ENCODE data around the gene VEGFD. TPM values are rescaled to one million over a fixed set of nuclear protein-coding genes. Genes with fewer than 3 reads are reported as not detected.

Gene VEGFD
- total and polyA plus RNA-seq, 12 donors = 1.1 to 21.0 (median 4.4) TPM

- ATAC-seq = no peak
- peak overlapping the region in 9 of 10 donors; percentile 81 to 93 (median 88) for H3K27ac ChIP-seq
- peaks cover 0 to 11% (median 0%) of the 10 kb centered on the region in 11 donors for H3K9me3 ChIP-seq
- DNase-seq = no peak
- peaks cover 0 to 29% (median 0%) of the 10 kb centered on the region in 9 donors for H3K36me3 ChIP-seq
- 12% methylated on average over 7 of the region's 7 CpGs for WGBS, 2 donors
- H3K27me3 ChIP-seq = peaks cover 0 to 42% (median 0%) of the 10 kb centered on the region in 7 donors
- H3K4me1 ChIP-seq = peaks cover 0 to 20% (median 10%) of the 10 kb centered on the region in 9 donors
- TF ChIP-seq CTCF (IDR thresholded peaks at IDR 0.05) = no peak
- H3K4me3 ChIP-seq = peak overlapping the region; percentile 46 to 88 (median 77)
- intact Hi-C loops (cut with DNase I) = no loop called here
Measured at GRCh38 chrX:15334561-15334960, 49.7 kb downstream of the VEGFD start.

- peak in 2 of 8 donors; percentile 24 to 41 for ATAC-seq
- WGBS, 2 donors = 27 to 34% methylated on average over 2 of the region's 2 CpGs
- peak overlapping the region in 5 of 10 donors; percentile 9 to 62 (median 24) for H3K27ac ChIP-seq
Measured at GRCh38 chrX:15328821-15329220, 55.4 kb downstream of the VEGFD start.

GRCh38 chrX:15328131-15328530 lies 56.1 kb downstream of the VEGFD start:
- H3K4me1 ChIP-seq = peaks cover 0 to 15% (median 0%) of the 10 kb centered on the region in 9 donors
- ATAC-seq = no peak
- 67 to 74% methylated on average over 3 of the region's 3 CpGs for WGBS, 2 donors
- no peak for TF ChIP-seq CTCF (IDR thresholded peaks at IDR 0.05)
- peak overlapping the region in 5 of 10 donors; percentile 9 to 62 (median 24) for H3K27ac ChIP-seq
- H3K4me3 ChIP-seq = no peak overlapping the region
- intact Hi-C loops (cut with DNase I) = no loop called here
- no peaks in the 10 kb centered on the region for H3K9me3 ChIP-seq
- no peak for DNase-seq
- H3K36me3 ChIP-seq = peaks cover 0 to 69% (median 0%) of the 10 kb centered on the region in 9 donors
- H3K27me3 ChIP-seq = peaks cover 0 to 23% (median 0%) of the 10 kb centered on the region in 7 donors

More at GRCh38 chrX:15328821-15329220, 55.4 kb downstream of the VEGFD start:
- Histone ChIP-seq H3K27me3 (peaks cover 0 to 16% (median 0%) of the 10 kb centered on the region in 7 donors), H3K36me3 (peaks cover 0 to 62% (median 0%) of the 10 kb centered on the region in 9 donors), H3K9me3 (no peaks in the 10 kb centered on the region), H3K4me3 (no peak overlapping the region), H3K4me1 (peaks cover 0 to 16% (median 0%) of the 10 kb centered on the region in 9 donors)
- DNase-seq = no peak
- intact Hi-C loops (cut with DNase I) = no loop called here
- no peak for TF ChIP-seq CTCF (IDR thresholded peaks at IDR 0.05)

GRCh38 chrX:15322472-15322871 lies 61.7 kb downstream of the VEGFD start:
- H3K27ac ChIP-seq = peak overlapping the region in 1 of 10 donors; percentile 19
- no peak overlapping the region for H3K4me3 ChIP-seq
- no peak for TF ChIP-seq CTCF (IDR thresholded peaks at IDR 0.05)
- peaks cover 0 to 7% (median 0%) of the 10 kb centered on the region in 9 donors for H3K4me1 ChIP-seq
- intact Hi-C loops (cut with DNase I) = no loop called here
- WGBS, 2 donors = 66 to 80% methylated on average over 5 of the region's 5 CpGs
- peaks cover 0 to 55% (median 0%) of the 10 kb centered on the region in 9 donors for H3K36me3 ChIP-seq
- no peak for DNase-seq
- H3K27me3 ChIP-seq = peaks cover 0 to 23% (median 0%) of the 10 kb centered on the region in 7 donors
- no peaks in the 10 kb centered on the region for H3K9me3 ChIP-seq
- no peak for ATAC-seq

Data from heart right ventricle (tissue), 16 donors.